Naive thymus-derived CD4-positive, alpha-beta T cell (primary cell): Measurements from ENCODE around the gene KIFC1. TPM values are rescaled to one million over a fixed set of nuclear protein-coding genes. Genes with fewer than 3 reads are reported as not detected.
A peak's percentile ranks its signal among the peaks of the same experiment; 100 is the strongest.
"Not testable (repeated sequence)": the region's sequence is repeated elsewhere in the genome, so short reads cannot be mapped to it uniquely, and the experiment has no call there.

Source experiments
- ATAC-seq: fragments of 150-1000 bp; cut with Tn5 transposase; 2 replicates; pipeline ENCODE4 v1.10.0; 2021; ENCODE audit warnings: mild to moderate bottlenecking, moderate library complexity
- CTCF ChIA-PET: fragments of 350-600 bp; sonication (Branson Sonifier 250); formaldehyde crosslinking; loops from one replicate; lab custom pipeline; 2021; ENCODE audit warnings: antibody characterized with exemption; lab: Charles Lee
- POLR2A ChIA-PET: fragments of 350-600 bp; sonication (Branson Sonifier 250); formaldehyde crosslinking; loops from one replicate; lab custom pipeline; 2021; ENCODE audit warnings: antibody characterized with exemption, inconsistent platforms; lab: Charles Lee
- DNase-seq, 9 donors: peaks; one replicate each; pipeline versions ENCODE4 v3.0.0 to v3.0.0-alpha.2; 2020 to 2022; ENCODE audit warnings: mixed read lengths in 1 of 9
- H3K27ac ChIP-seq: one replicate; pipeline ENCODE4 v1.7.0; 2013; ENCODE audit warnings: mild to moderate bottlenecking, low read depth, low read length, moderate library complexity
- H3K27me3 ChIP-seq, 2 donors: one replicate each; pipeline ENCODE4 v1.7.0; 2013; ENCODE audit warnings: low read length in 2 of 2, mild to moderate bottlenecking in 2 of 2, moderate library complexity in 2 of 2; ENCODE audit not compliant: control insufficient read depth in 2 of 2, insufficient read depth in 2 of 2
- H3K36me3 ChIP-seq, 3 experiments: 1 replicate in 2 of 3; 2 replicates in 1 of 3; pipeline ENCODE4 v1.7.0; 2013; ENCODE audit warnings: low read length in 3 of 3, mild to moderate bottlenecking in 3 of 3, moderate library complexity in 1 of 3; ENCODE audit not compliant: insufficient read depth in 3 of 3, control insufficient read depth in 2 of 3
- H3K4me1 ChIP-seq, 2 donors: one replicate each; pipeline ENCODE4 v1.7.0; 2013; ENCODE audit warnings: low read length in 2 of 2, mild to moderate bottlenecking in 2 of 2, moderate library complexity in 1 of 2; ENCODE audit not compliant: control insufficient read depth in 2 of 2, insufficient read depth in 2 of 2
- H3K4me3 ChIP-seq: 2 replicates; pipeline ENCODE4 v1.7.0; 2013; ENCODE audit warnings: mild to moderate bottlenecking, low read length
- H3K9me3 ChIP-seq, 3 experiments: 1 replicate in 2 of 3; 2 replicates in 1 of 3; pipeline ENCODE4 v1.7.0; 2013; ENCODE audit warnings: low read length in 3 of 3; ENCODE audit not compliant: control insufficient read depth in 2 of 3
- H3K27ac Mint-ChIP-seq, 9 donors: one replicate each; pipeline ENCODE4 v1.8.0; 2020 to 2022; ENCODE audit warnings: mixed read lengths in 9 of 9, mild to moderate bottlenecking in 8 of 9, moderate library complexity in 5 of 9, inconsistent platforms in 2 of 9
- H3K27me3 Mint-ChIP-seq, 5 donors: one replicate each; pipeline ENCODE4 v1.8.0; 2021 to 2022; ENCODE audit warnings: mixed read lengths in 5 of 5, mild to moderate bottlenecking in 1 of 5
- H3K36me3 Mint-ChIP-seq, 5 donors: one replicate each; pipeline ENCODE4 v1.8.0; 2020 to 2022; ENCODE audit warnings: mixed read lengths in 5 of 5, mild to moderate bottlenecking in 3 of 5, inconsistent platforms in 1 of 5
- H3K4me1 Mint-ChIP-seq, 7 donors: one replicate each; pipeline ENCODE4 v1.8.0; 2020 to 2022; ENCODE audit warnings: mixed read lengths in 7 of 7, mild to moderate bottlenecking in 3 of 7, inconsistent platforms in 1 of 7
- H3K4me3 Mint-ChIP-seq, 10 donors: one replicate each; pipeline ENCODE4 v1.8.0; 2020 to 2022; ENCODE audit warnings: mild to moderate bottlenecking in 10 of 10, mixed read lengths in 10 of 10, moderate library complexity in 6 of 10, inconsistent platforms in 2 of 10
- H3K9me3 Mint-ChIP-seq, 11 donors: one replicate each; pipeline ENCODE4 v1.8.0; 2020 to 2022; ENCODE audit warnings: mixed read lengths in 11 of 11, mild to moderate bottlenecking in 4 of 11, inconsistent platforms in 1 of 11, moderate library complexity in 1 of 11
- intact Hi-C, 2 donors: fragments of 100-400 bp; cut with micrococcal nuclease; formaldehyde crosslinking; loops; one replicate each; pipeline ENCODE4 v1.15.1; 2023
- polyA plus RNA-seq, 2 donors: library from polyadenylated mRNA; unstranded; fragments of 300-500 nt; fragmentation: Illumina TruSeq; gene quantifications; one replicate each; pipeline ENCODE4 v1.2.3, GENCODE V29; 2021
- total RNA-seq, 6 experiments: library from RNA in 5 of 6; stranded (reverse) in 5 of 6; gene quantifications; 1 replicate in 5 of 6; 2 replicates in 1 of 6; pipeline ENCODE4 v1.2.3 and lab custom pipeline; 2021 to 2026

The KIFC1 gene
- total and polyA plus RNA-seq, 7 experiments from 2014 or later, result 0.18 to 87.9 (median 1.1) TPM

DNA sequence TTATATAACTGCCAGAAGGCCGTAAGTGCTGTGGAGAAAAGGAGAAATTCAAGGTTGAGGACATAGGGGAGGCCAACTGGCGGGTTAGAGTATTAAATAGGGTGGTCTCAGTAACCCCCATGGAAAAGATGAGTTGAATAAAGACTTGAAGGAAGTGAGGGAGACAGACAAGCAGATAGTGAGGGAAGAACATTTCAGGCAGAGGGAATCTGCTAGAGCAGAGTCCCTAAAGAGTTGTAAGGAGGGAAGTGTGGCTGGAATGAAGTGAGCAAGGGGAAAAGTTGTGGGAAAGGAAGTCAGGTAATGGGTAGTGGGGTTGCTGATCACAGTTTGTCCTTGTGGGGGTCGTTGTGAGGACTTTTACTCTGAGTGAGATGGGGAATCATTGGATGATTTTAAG, 1.4 kb downstream of the KIFC1 start:
- Histone ChIP-seq H3K36me3 (no peaks in the 10 kb centered on the region), H3K27ac (no peak overlapping the region), H3K9me3 (no peaks in the 10 kb centered on the region), H3K27me3 (no peaks in the 10 kb centered on the region), H3K4me1 (peaks cover 13% of the 10 kb centered on the region in 2 donors), H3K4me3 (no peak overlapping the region)
- Mint-ChIP-seq H3K4me1 (peaks cover 12 to 54% (median 22%) of the 10 kb centered on the region in 7 donors), H3K9me3 (peaks cover 0 to 3% (median 0%) of the 10 kb centered on the region in 11 donors), H3K4me3 (peak overlapping the region in 1 of 10 donors; percentile 93), H3K27me3 (peaks cover 0 to 5% (median 0%) of the 10 kb centered on the region in 5 donors), H3K36me3 (peaks cover 0 to 24% (median 0%) of the 10 kb centered on the region in 5 donors), H3K27ac (peak overlapping the region in 3 of 9 donors; percentile 26 to 96 (median 80))
- no peak for DNase-seq
- CTCF ChIA-PET, result no interaction called here
- intact Hi-C loops, result loop anchor here in 1 of 2 donors (5.0 kb wide), 1 partner anchor 1266 kb away; the partner anchor contains the start of gene ATF6B
- POLR2A ChIA-PET, result interaction anchor here (1.4 kb wide), 1 partner anchor 421 kb away, joined by 4 read pairs; no protein-coding TSS in a partner anchor
- no peak for ATAC-seq

DNA sequence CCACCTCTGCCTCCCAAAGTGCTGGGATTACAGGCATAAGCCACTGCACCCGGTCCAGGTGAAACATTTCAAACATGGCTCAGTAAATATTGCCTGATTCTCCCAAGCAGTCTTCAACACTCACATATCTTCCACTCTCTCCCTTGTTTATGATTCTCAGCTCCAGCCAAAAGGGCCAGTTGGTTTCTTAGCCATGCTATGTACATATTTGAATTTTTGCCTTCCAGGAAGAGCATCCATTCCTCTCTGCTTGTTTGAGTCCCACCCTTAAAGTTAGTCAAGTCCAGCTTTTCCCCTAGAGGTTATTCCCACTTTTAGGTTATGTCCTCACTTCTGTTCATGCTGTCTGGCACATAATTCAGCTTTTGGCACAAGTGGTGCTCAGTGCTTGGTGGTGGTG, 5.9 kb downstream of the KIFC1 start:
- Histone ChIP-seq H3K27me3 (no peaks in the 10 kb centered on the region), H3K9me3 (no peaks in the 10 kb centered on the region), H3K4me1 (peaks cover 0 to 1% of the 10 kb centered on the region in 2 donors), H3K27ac (no peak overlapping the region), H3K36me3 (no peaks in the 10 kb centered on the region), H3K4me3 (no peak overlapping the region)
- DNase-seq (no peak), ATAC-seq (no peak)
- CTCF ChIA-PET, result no interaction called here
- no peak overlapping the region for H3K4me3 Mint-ChIP-seq
- no peaks in the 10 kb centered on the region for H3K9me3 Mint-ChIP-seq
- intact Hi-C loops, result no loop called here
- peaks cover 0 to 33% (median 0%) of the 10 kb centered on the region in 5 donors for H3K36me3 Mint-ChIP-seq
- H3K27me3 Mint-ChIP-seq, result no peaks in the 10 kb centered on the region
- POLR2A ChIA-PET, result interaction anchor here (1.3 kb wide), 1 partner anchor 13 kb away, joined by 3 read pairs; no protein-coding TSS in a partner anchor
- peaks cover under 1 to 38% (median 7%) of the 10 kb centered on the region in 7 donors for H3K4me1 Mint-ChIP-seq
- H3K27ac Mint-ChIP-seq, result peak overlapping the region in 2 of 9 donors; percentile 6 to 66

DNA sequence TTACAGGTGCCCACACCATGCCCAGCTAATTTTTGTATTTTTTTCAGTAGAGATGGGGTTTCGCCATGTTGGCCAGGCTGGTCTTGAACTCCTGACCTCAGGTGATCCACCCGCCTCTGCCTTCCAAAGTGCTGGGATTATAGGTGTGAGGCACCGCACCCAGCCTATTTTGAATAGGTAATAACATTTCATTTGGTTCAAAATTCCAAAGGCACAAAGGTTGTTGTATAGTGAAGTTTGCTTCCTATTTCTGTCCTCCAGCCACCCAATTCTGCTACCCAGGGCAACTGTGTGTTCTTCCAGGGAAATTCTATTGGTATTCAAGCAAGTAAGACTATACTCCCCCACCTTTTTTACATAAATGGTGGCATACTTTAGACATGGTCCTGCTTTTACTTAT, 7.0 kb downstream of the KIFC1 start:
- intact Hi-C loops, POLR2A ChIA-PET, H3K27me3 Mint-ChIP-seq, DNase-seq, H3K4me3 ChIP-seq, H3K27ac ChIP-seq, CTCF ChIA-PET, H3K27me3 ChIP-seq, H3K36me3 ChIP-seq, H3K9me3 Mint-ChIP-seq, H3K4me1 ChIP-seq, H3K4me3 Mint-ChIP-seq, ATAC-seq, H3K9me3 ChIP-seq: not testable (repeated sequence)
- Mint-ChIP-seq H3K27ac (peak overlapping the region in 1 of 9 donors; percentile 23), H3K36me3 (peaks cover 0 to 31% (median 0%) of the 10 kb centered on the region in 5 donors), H3K4me1 (peaks cover 0 to 31% (median 0%) of the 10 kb centered on the region in 7 donors)

DNA sequence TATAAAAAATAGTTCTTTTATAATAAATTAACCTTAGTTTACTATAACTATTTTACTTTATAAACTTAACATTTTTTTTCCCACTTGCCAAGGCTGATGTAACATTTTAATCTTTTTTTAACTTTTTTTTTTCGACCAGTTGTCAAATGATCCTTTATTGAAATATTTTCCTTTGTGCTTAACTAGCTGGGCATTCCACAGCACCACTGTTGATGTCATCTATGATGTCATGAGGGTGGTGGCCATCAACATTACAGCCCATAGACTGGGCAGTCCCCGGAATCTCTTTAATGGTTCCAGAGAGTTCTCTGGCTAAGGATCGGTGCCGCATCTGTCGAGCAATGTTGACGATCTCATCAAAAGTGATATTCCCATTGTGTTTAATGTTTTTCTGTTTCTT, 8.3 kb downstream of the KIFC1 start:
- H3K36me3 ChIP-seq, H3K9me3 Mint-ChIP-seq, POLR2A ChIA-PET, H3K4me1 ChIP-seq, DNase-seq, H3K4me3 Mint-ChIP-seq, ATAC-seq, H3K27me3 Mint-ChIP-seq, H3K9me3 ChIP-seq, H3K4me3 ChIP-seq, H3K27ac ChIP-seq, intact Hi-C loops, H3K27ac Mint-ChIP-seq, CTCF ChIA-PET, H3K27me3 ChIP-seq: not testable (repeated sequence)
- peaks cover 0 to 27% (median 3%) of the 10 kb centered on the region in 7 donors for H3K4me1 Mint-ChIP-seq
- H3K36me3 Mint-ChIP-seq, result peaks cover 0 to 34% (median 0%) of the 10 kb centered on the region in 5 donors

DNA sequence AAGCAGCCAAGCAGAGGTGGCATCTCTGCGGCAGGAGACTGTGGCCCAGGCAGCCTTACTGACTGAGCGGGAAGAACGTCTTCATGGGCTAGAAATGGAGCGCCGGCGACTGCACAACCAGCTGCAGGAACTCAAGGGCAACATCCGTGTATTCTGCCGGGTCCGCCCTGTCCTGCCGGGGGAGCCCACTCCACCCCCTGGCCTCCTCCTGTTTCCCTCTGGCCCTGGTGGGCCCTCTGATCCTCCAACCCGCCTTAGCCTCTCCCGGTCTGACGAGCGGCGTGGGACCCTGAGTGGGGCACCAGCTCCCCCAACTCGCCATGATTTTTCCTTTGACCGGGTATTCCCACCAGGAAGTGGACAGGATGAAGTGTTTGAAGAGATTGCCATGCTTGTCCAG, 13.3 kb downstream of the KIFC1 start:
- no peak overlapping the region for H3K27ac ChIP-seq
- ATAC-seq, result no peak
- no peaks in the 10 kb centered on the region for H3K9me3 ChIP-seq
- Mint-ChIP-seq H3K36me3 (peaks cover 0 to 28% (median 0%) of the 10 kb centered on the region in 5 donors), H3K27ac (peak overlapping the region in 2 of 9 donors; percentile 34 to 47), H3K27me3 (no peaks in the 10 kb centered on the region), H3K9me3 (peaks cover 0 to 5% (median 0%) of the 10 kb centered on the region in 11 donors), H3K4me1 (peaks cover 6 to 33% (median 9%) of the 10 kb centered on the region in 7 donors), H3K4me3 (no peak overlapping the region)
- POLR2A ChIA-PET, result interaction anchor here (0.9 to 1.0 kb wide), 2 partner anchors 26 to 92 kb away, joined by 3 to 5 read pairs; no protein-coding TSS in a partner anchor
- CTCF ChIA-PET, result no interaction called here
- H3K36me3 ChIP-seq, result no peaks in the 10 kb centered on the region
- no peak for DNase-seq
- H3K4me3 ChIP-seq, result no peak overlapping the region
- intact Hi-C loops, result no loop called here
- no peaks in the 10 kb centered on the region for H3K27me3 ChIP-seq
- H3K4me1 ChIP-seq, result peaks cover 9 to 16% of the 10 kb centered on the region in 2 donors

DNA sequence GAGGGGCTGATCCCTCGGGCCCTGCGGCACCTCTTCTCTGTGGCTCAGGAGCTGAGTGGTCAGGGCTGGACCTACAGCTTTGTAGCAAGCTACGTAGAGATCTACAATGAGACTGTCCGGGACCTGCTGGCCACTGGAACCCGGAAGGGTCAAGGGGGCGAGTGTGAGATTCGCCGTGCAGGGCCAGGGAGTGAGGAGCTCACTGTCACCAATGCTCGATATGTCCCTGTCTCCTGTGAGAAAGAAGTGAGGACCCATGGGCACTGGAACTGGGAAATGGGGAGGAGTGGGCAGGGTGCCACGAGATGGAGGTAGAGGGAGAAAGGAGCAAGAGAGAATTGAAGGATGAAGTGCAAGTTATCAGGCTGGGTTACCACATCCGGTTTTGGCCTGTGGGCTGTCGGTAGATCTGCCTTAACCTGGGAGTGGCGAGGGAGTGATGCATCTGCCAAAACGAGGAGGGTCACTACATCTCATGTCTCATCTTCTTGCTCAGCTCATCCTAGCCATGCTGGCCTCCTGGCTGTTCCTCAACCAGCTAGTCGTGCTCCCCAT, 13.8 kb downstream of the KIFC1 start:
- Mint-ChIP-seq H3K27me3 (no peaks in the 10 kb centered on the region), H3K4me3 (peak overlapping the region in 2 of 10 donors; percentile 9 to 38), H3K4me1 (peaks cover 6 to 36% (median 10%) of the 10 kb centered on the region in 7 donors), H3K9me3 (peaks cover 0 to 5% (median 0%) of the 10 kb centered on the region in 11 donors), H3K36me3 (peaks cover 0 to 26% (median 0%) of the 10 kb centered on the region in 5 donors), H3K27ac (peak overlapping the region in 5 of 9 donors; percentile 5 to 76 (median 46))
- H3K27ac ChIP-seq, result no peak overlapping the region
- H3K9me3 ChIP-seq, result no peaks in the 10 kb centered on the region
- CTCF ChIA-PET, result no interaction called here
- intact Hi-C loops, result no loop called here
- DNase-seq (no peak), ATAC-seq (no peak)
- no peaks in the 10 kb centered on the region for H3K36me3 ChIP-seq
- POLR2A ChIA-PET, result interaction anchor here (0.9 to 3.1 kb wide), 3 partner anchors 12 to 93 kb away, joined by 3 to 13 read pairs (median 5); partner anchors contain the start of gene CUTA
- H3K4me3 ChIP-seq, result no peak overlapping the region
- H3K4me1 ChIP-seq, result peaks cover 10 to 16% of the 10 kb centered on the region in 2 donors
- no peaks in the 10 kb centered on the region for H3K27me3 ChIP-seq
